HS-5 (cell line): ENCODE data around the gene TULP1.

ENCODE experiments used
- DNase-seq: peaks from one replicate; pipeline ENCODE4 v3.0.0-alpha.2; 2012; ENCODE audit warnings: low read depth

Gene TULP1

DNA sequence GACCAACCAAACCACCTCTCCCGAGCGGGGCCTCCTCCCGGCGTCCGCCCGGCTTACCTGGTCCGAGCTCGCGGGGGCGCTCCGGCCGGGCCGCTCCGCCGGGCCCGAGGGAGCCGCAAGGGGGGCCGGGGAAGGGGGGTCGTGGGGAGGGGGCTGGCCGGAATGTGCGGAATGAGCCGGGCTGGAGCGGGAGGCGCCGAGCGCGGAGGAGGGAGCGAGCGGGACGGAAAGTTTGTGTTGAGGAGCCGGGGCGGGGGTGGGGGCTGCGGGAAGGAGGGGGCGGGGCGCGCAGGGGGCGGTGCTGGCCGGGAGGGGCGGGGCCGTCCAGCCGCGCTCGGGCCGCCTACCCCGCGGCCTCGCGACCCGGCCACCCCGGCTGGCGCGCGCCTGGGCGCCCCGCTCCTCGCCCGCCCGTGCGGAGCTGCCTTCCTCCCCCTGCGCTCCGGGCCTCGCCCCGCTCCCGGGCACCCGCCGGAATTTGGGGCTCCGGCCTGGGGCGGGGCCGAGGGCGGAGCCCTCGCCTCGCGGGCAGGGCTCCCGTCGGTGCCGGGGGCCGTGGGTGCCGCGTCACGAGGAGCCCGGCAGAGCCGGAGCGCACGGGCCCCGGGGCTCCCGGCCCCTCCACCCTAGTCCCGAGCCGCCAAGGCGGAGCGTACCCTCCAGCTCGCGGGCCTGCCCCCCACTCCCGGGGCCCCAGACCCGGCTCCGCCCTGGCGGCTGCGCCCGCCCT is 15.7 kb downstream of the TULP1 start, which contains the start of gene TEAD3:
Gene TEAD3, minus strand, starts transcription at position 239 of the 730 bp plus-strand sequence.
- DNase-seq, result no peak

DNA sequence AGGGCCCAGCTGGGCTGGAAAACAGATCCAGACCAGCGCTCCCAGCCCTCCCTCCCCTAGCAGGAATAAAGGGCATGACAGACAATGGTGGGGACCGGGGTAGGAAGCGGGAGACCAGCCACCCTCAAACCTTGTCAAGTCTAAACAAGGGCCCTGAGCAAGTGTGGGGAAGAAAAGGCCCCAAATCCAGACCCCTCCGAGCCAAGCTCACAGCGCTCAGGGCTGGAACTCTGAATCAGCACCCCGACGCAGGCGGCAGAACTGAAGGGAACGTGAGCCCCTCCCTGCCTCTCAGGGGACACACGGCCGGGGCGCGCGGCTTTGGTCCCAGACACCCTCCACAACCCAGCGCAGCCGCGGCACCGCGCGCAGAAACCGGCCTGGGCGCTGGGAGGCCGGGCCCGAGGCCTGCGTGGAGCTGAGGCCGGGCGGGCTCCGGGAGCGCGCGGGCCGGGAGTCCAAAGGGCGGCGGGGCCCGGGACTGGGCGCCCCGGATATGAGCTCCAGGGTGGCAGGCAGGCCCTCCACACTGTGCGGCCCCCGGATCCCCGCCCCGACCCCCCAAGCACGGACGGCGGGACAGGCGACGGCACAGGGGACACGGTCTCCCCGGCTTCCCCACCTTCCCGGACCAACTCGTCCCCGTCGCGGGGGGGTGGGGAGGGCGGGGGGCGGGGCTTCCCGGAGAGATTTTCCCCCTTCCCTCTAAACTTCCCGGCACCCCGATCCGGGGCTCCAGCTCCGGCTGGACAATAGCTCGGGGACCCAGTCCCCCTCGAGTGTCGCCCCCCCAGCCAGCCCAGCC is 16.5 kb downstream of the TULP1 start:
- DNase-seq, result no peak

DNA sequence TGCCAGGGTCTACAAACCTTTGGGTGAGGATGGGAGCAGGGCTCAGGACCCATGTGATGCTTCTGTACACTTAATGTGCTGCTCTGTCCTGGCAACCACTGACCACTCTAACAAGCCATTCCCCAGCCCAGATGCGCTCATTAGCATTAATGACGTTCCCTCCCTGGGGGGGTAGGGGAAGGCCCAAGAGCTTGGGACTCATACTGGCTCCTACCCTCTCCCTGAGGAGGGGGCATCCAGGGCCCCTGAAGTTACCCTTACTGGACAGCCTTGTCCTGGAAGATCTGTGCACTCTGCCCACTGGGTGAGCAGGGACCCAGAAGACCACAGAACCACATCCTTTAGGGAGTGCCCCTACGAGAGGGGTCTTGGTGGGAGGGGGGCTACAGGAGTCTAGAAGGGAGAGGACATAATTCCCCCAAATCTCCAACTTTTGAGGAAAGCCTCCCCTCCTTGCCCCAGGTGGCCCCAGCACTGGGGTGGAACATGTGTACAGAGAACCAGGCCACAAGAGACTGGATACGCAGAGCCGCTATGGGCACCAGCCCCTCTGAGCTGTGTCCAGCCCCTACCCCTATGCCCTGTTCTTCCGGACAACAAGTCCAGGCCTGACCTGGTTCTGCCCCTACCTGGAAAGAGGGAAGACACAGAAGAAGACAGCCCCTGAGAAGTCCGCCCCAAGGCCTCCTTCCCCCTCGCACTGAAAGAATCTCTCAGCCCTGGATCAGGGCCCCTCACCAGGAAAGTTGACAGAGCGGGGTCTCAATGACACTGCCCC is 17.2 kb downstream of the TULP1 start:
- no peak for DNase-seq

GRCh38 chr6:35494161-35494563 is 18.5 kb downstream of the TULP1 start:
- no peak for DNase-seq

DNA sequence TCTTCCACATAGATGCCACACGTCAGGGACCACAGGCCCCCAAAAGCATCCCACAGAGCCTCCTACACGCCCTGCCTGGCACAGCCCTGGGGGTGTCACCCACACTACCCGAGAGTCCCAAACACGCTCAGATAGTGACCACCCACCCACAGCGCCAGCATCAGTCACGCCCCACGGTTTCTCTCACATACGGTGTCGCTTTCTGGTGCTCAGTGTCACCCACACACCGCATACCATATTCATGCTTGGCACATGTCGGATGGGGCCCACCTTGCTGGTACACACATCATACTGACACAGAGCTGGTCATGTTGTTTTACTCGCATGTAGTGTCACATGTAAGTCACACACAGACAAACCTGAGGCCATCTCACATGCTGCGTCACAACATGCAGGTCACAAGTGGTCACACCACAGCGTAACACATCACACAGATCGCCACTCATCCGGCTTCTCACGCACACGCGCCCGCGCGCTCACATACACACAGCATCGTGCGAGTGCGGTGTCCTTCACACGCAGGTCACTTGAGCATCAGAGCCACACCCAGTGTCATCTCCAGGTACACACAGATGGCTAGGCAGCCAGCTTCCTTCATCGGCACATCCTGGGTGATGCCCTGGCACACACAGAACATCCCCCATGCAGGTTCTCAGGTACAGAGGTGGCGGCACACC is 19.3 kb downstream of the TULP1 start:
- DNase-seq, result no peak

DNA sequence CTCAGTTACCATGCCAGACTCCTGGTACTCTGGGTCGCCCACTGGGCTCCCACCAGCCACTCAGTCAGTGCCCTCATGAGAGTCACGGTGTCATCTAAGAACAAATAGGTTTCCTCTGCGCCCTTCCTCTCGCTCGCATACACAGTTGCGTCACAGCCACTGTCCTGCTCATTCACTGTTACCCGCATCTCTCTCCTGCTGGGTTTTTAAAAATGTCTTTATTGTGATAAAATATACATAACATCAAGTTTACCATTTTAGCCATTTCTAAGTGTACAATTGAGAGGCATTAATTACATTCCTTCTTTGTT is 19.8 kb downstream of the TULP1 start:
- DNase-seq, result no peak

DNA sequence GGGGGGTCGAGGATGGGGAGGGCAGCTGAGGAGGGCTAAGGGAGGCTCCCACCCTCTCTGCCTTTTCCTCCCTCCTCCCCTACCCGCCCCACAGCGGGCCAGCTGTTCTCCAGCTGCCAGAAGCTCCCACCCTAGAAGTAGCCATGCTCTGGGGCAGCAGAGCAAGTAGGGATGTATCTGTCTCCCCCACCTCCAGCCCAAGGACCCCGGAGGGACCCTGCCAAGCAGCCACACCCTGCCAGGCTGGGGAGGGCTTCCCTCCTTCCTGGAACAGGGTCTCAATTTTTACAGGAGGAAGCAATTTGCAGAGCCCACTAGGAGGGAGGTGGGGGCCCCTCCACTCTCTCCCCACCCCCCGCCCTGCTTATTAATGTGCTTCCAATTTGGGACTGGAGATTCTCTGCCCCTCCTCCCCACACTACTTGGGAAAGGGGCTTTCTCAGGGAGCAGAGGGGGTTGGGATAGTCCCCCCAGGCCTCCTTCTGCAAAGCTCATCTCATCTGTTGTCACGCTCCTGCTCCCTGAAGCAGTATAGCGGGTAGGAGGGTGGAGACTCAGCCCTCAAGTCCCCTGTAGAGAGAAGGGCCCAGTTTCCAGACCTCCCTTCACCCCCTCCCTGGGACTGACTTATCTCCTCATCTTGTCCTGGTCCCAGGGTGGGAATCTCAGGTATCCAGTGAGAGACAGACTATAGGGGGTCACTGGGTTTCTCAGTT is 20.3 kb downstream of the TULP1 start:
- DNase-seq, result no peak

DNA sequence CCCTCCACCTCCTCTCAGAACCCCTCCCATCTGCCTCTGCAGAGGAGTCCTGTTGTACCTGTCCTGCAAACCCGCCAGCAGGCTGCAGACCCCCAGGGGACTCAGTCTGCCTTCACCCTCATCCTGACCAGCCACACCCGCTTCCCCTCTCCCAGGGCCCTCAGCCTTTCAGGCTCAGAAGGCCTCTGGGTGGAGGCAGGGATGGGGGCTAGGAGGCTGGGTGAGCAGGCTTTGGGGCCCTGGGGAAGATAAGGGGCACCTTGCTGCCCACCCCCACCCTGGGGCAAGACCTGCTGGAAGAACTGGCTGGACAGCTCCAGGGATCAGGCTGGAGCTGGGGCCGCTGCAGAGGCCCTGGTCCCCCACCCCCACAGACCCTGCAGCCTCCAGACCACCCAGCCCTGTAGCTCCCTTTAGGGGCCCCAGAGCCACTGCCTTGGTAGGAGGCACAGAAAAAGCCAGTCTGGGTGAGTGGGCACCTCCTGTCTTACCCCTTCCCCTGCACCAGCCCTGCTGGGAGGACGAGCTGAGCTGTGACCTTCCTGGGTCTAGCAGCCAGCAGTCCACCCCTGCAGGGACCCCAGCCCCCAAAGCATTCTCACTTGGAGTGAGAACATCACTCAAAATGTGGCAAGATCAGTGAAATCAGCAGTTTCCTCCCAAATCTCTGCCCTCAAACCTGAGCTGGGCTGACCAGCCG is 21.0 kb downstream of the TULP1 start:
- no peak for DNase-seq

DNA sequence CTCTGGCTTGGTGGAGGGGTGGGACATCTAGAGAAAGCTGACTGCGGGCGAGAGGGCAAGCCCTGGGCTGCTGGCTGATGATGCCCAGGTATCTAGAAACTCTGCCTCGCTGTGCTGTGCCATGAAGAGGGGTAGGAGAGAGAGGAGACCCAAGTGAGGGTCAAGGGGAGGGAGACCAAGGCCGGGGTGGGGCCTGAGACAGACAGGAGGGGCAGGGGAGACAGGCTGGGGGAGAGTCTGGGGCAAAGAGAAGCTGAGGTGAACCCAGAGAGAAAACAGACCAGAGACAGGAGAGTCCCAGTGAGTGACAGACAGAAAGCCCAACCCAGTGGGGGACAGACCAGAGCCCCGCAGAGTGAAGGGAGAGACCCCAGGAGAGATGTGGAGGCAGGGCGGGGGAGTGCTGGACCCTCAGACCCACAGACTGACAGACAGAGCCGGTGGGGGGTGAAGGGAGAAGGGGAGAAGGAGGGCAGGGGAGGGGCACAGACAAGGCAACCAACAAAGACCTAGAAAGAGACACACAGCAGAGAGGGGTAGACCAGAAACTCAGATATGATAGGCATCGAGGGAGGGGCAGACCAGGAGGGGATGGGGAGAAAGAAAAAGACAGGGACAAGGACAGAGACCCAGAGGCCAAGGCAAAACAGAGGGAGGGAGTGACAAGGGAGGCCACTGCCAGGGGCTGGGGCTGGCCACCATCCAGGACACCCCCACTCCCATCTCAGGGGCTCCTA is 21.7 kb downstream of the TULP1 start:
- DNase-seq, result no peak

DNA sequence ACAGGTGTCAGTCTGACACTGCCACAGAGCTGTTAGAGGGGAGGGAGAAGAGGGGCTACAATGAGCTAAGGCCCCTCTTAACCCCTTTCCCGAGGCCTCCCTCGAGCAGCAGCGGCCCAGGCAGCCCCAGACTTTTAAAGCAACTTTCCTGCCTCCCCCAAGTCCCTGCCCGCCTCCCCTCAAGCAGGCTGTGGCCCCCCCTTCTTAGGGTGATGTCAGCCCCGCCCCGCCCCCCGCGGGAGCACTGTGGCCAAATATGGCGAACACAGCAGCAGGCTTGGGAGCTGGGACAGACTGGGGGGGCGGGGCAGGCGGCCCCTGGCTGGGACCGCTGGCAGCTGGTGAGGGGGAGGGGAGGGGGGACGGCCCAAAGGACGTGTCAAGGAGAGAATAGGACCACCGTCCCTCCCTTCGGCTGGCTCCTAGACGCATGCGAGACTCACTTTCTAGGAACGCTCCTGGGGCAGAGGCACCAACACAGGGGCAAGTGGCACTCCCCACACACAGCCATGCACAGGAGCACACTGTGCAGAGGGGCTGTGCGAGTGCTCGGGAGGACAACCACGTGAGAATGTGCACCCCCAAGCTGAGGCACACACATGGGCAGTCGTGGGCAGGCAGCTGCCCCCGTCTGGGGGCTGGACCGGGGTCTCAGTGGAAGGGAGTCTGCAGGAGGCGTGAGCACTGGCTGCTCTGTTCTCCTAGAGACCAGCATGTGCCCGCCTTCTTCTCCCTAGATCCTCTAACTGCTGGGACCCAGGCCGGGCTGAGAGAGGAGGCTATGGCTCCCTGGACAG is 22.5 kb downstream of the TULP1 start:
- no peak for DNase-seq

- DNase-seq, result no peak
These were observed 23.6 kb downstream of the TULP1 start for GRCh38 chr6:35489066-35489465.

DNA sequence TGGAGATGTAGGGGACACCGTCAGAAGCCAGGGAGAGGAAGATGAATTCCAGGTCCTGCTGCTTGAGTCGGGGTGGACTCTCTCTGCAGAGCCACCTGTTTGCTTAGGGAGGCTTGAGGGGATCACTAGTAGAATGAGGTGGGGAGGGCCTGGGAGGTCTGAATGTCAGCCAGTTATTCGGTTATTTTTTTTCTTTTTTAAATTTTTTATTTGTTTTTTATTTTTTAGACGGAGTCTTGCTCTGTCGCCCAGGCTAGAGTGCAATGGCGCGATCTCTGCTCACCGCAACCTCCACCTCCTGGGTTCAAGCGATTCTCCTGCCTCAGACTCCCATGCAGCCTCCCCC is 24.2 kb downstream of the TULP1 start:
- no peak for DNase-seq

DNA sequence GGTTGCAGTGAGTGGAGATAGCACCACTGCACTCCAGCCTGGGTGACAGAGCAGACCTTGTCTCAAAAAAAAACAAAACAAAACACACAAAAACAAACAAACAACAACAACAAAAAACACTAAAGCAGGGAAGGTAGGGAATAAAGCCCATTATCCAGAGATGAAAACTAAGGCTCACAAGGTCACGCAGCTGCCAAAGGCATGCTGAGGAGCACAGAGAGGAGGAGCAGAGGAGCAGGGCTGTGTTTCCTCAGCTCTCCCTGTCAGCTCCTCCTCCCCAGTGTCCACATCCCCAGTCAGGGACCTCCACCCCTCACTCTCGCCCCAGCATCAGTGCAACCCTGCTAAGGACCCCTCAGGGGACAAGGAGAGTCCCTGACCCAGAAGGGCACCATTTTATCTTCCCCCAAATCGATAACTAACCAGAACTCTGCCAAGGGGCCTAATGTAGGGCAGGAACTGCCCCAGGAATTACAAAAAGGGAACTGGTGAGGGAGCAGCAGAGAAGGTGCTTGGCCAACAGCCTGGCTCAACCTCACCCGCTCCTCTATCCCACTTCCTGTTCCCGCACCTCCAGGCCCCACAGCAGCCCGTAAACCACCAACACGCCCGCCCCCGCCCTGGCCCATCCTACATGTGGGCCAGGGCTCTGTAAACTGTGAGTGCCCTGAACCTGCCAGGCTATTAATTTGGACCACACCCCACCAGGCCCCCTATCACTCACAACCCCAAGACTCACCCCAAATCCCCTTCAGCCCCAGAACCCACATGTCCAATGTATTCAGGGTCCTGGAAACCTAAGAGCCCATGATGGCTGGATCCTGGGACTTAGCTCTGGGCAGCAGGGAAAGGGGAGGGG is 24.8 kb downstream of the TULP1 start:
- DNase-seq, result no peak

DNA sequence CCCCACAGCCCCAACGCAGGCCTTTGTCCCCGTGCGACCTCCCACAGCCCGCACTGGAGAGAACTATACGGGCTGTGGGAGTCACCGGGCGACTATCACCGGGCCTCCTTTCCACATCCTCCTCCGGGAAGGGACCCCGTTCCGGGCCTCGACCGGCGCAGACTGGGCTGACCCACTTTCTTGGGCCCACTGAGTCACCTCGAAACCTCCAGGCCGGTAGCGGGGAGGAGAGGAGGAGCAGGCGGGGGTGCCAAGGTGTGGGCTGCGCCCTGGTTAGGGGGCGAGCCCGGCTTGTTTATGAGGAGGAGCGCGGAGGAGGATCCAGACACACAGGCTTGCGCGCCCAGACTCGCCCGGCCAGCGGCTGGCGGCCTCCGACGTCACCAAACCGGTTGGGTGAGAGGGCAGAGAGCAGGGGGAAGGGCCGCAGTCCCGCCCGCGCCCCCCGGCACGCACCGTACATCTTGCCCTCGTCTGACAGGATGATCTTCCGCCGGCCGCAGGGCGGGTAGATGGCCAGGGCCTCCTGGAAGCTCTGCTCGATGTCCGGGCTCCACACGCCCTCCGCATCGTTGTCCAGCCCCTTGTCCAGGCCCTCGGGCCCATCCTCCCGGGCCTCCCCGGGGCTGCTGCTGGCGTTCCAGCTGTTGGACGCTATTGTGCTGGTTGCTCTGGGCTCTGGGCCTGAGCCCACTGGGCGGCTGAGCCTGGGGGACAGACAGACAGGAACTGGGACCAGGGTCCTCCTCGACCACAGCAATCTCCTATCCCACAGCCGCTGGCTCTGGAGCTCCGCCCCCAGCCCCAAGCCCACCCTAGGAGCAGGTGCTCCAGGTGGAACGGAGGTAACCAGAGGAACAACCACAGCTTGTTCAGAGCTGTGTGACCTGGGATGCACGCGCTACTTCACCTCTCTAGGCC is 26.4 kb downstream of the TULP1 start:
- no peak for DNase-seq

DNA sequence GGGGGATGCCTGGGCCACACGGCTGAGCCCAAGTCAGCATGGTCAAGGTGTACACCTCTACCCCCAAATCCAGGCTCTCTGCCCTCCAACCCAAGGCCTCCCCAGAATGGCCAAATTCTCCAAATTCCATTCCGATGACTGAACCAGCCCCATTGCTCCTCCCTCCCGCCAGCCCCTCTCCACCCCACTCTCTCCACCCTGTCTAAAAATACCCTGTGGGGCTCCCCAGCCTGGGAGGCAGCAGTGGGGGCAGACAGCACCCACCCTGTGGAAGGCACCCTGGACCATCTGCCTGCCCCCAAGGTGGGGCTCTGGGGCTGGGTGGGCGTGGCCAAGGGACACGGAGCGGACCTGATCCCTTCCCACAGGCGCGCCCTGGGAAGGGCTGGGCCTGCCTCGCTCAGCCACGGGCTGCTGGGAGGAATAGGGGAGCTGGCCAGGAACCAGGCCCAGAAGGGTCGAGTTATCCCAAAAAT is 27.3 kb downstream of the TULP1 start:
- no peak for DNase-seq

- DNase-seq, result no peak
These were observed 27.7 kb downstream of the TULP1 start for GRCh38 chr6:35484921-35485392.
